Activated CD4-positive, alpha-beta T cell treated with anti-CD3 and anti-CD28 coated beads, Interleukin-2, amount 50 U/mL, for 1 hour (primary cell): ENCODE results near the gene BICD1.
"Not testable (repeated sequence)": the region's sequence is repeated elsewhere in the genome, so short reads cannot be mapped to it uniquely, and the experiment has no call there.

Experiments
- DNase-seq: peaks from one replicate; pipeline ENCODE4 v3.0.0-alpha.2; 2020

BICD1 gene

GRCh38 chr12:32249777-32250176, 143.1 kb downstream of the BICD1 start:
- no peak for DNase-seq

GRCh38 chr12:32252199-32253073, 145.8 kb downstream of the BICD1 start:
- DNase-seq, result no peak

GRCh38 chr12:32253154-32253790, 146.6 kb downstream of the BICD1 start:
- DNase-seq, result no peak

- no peak for DNase-seq
These were observed 147.8 kb downstream of the BICD1 start for GRCh38 chr12:32254260-32254956.

GRCh38 chr12:32255588-32255987, 148.9 kb downstream of the BICD1 start:
- no peak for DNase-seq

GRCh38 chr12:32257695-32258496, 151.2 kb downstream of the BICD1 start:
- DNase-seq, result no peak

GRCh38 chr12:32260696-32261095, 154.0 kb downstream of the BICD1 start:
- no peak for DNase-seq

- no peak for DNase-seq
These were observed 155.0 kb downstream of the BICD1 start for GRCh38 chr12:32261638-32262037.

- DNase-seq, result no peak
These were observed 158.3 kb downstream of the BICD1 start for GRCh38 chr12:32264961-32265360.

- DNase-seq, result no peak
These were observed 158.8 kb downstream of the BICD1 start for GRCh38 chr12:32265456-32265855.

GRCh38 chr12:32265951-32266350, 159.3 kb downstream of the BICD1 start:
- DNase-seq, result no peak

- no peak for DNase-seq
These were observed 160.1 kb downstream of the BICD1 start for GRCh38 chr12:32266756-32267155.

GRCh38 chr12:32270818-32271710, 164.4 kb downstream of the BICD1 start:
- DNase-seq, result no peak

- no peak for DNase-seq
These were observed 165.8 kb downstream of the BICD1 start for GRCh38 chr12:32272465-32272864.

- no peak for DNase-seq
These were observed 166.4 kb downstream of the BICD1 start for GRCh38 chr12:32273063-32273522.

- peak; percentile 13 for DNase-seq
These were observed 167.1 kb downstream of the BICD1 start for GRCh38 chr12:32273712-32274111.

- no peak for DNase-seq
These were observed 168.0 kb downstream of the BICD1 start for GRCh38 chr12:32274665-32275064.

GRCh38 chr12:32275520-32275919, 168.9 kb downstream of the BICD1 start:
- not testable (repeated sequence) for DNase-seq

GRCh38 chr12:32277774-32278173, 171.1 kb downstream of the BICD1 start:
- DNase-seq, result no peak

GRCh38 chr12:32281098-32281497, 174.5 kb downstream of the BICD1 start:
- no peak for DNase-seq

GRCh38 chr12:32284561-32284960, 177.9 kb downstream of the BICD1 start:
- DNase-seq, result no peak

GRCh38 chr12:32285021-32285420, 178.4 kb downstream of the BICD1 start:
- no peak for DNase-seq
